ENCODE data around the gene TANC1. TPM values are rescaled to one million over a fixed set of nuclear protein-coding genes. Genes with fewer than 3 reads are reported as not detected.

Gene TANC1
- total RNA-seq, 2 donors from 2014 or later, result 2.9 to 9.5 TPM

GRCh38 chr2:159232456-159233170 is 264.2 kb downstream of the TANC1 start:
- H3K4me3 ChIP-seq (ENCODE audit: low read length), result no peak overlapping the region
- WGBS, 2 experiments (ENCODE audit: insufficient coverage in 1 of 2, insufficient read length in 1 of 2), result 86 to 93% methylated on average over 2 to 3 of the region's 3 CpGs
- no peaks in the 10 kb centered on the region for H3K9me3 ChIP-seq (ENCODE audit: control insufficient read depth, low read length)
- Mint-ChIP-seq H3K9me3 (no peaks in the 10 kb centered on the region), H3K27ac (no peak overlapping the region), H3K4me1 (no peaks in the 10 kb centered on the region), H3K4me3 (no peak overlapping the region), H3K36me3 (ENCODE audit: low read depth) (peaks cover 33% of the 10 kb centered on the region), H3K27me3 (ENCODE audit: insufficient read depth) (no peaks in the 10 kb centered on the region)
- DNase-seq, result no peak
- no peak overlapping the region for H3K9ac ChIP-seq (ENCODE audit: extremely low read depth, low read length, poor library complexity, severe bottlenecking)
- H3K36me3 ChIP-seq (ENCODE audit: control insufficient read depth, insufficient read depth, low read length), result peaks cover 88% of the 10 kb centered on the region
- no peak for TF ChIP-seq CTCF (conservative IDR thresholded peaks at IDR 0.05)
- H3K27me3 ChIP-seq (ENCODE audit: control insufficient read depth, insufficient read depth, low read length, poor library complexity, severe bottlenecking), result no peaks in the 10 kb centered on the region
- H3K27ac ChIP-seq (ENCODE audit: low read depth, low read length), result no peak overlapping the region
- H3K4me1 ChIP-seq (ENCODE audit: control insufficient read depth, insufficient read depth, low read length), result no peaks in the 10 kb centered on the region

GRCh38 chr2:159234868-159235267 is 266.4 kb downstream of the TANC1 start:
- TF ChIP-seq CTCF (conservative IDR thresholded peaks at IDR 0.05), result no peak
- Histone ChIP-seq H3K4me3 (ENCODE audit: low read length) (no peak overlapping the region), H3K9me3 (ENCODE audit: control insufficient read depth, low read length) (no peaks in the 10 kb centered on the region), H3K4me1 (ENCODE audit: control insufficient read depth, insufficient read depth, low read length) (no peaks in the 10 kb centered on the region), H3K36me3 (ENCODE audit: control insufficient read depth, insufficient read depth, low read length) (peaks cover 90% of the 10 kb centered on the region), H3K27ac (ENCODE audit: low read depth, low read length) (no peak overlapping the region), H3K27me3 (ENCODE audit: control insufficient read depth, insufficient read depth, low read length, poor library complexity, severe bottlenecking) (no peaks in the 10 kb centered on the region), H3K9ac (ENCODE audit: extremely low read depth, low read length, poor library complexity, severe bottlenecking) (no peak overlapping the region)
- Mint-ChIP-seq H3K27me3 (ENCODE audit: insufficient read depth) (no peaks in the 10 kb centered on the region), H3K36me3 (ENCODE audit: low read depth) (peaks cover 27% of the 10 kb centered on the region), H3K4me1 (no peaks in the 10 kb centered on the region), H3K27ac (no peak overlapping the region), H3K9me3 (no peaks in the 10 kb centered on the region), H3K4me3 (no peak overlapping the region)
- DNase-seq, result no peak
- WGBS, 2 experiments (ENCODE audit: insufficient coverage in 1 of 2, insufficient read length in 1 of 2), result 97 to 100% methylated on average over 5 to 6 of the region's 6 CpGs

- DNase-seq, result no peak
- Histone ChIP-seq H3K4me3 (ENCODE audit: low read length) (no peak overlapping the region), H3K27ac (ENCODE audit: low read depth, low read length) (no peak overlapping the region), H3K4me1 (ENCODE audit: control insufficient read depth, insufficient read depth, low read length) (no peaks in the 10 kb centered on the region), H3K27me3 (ENCODE audit: control insufficient read depth, insufficient read depth, low read length, poor library complexity, severe bottlenecking) (no peaks in the 10 kb centered on the region), H3K36me3 (ENCODE audit: control insufficient read depth, insufficient read depth, low read length) (peaks cover 53% of the 10 kb centered on the region), H3K9me3 (ENCODE audit: control insufficient read depth, low read length) (no peaks in the 10 kb centered on the region), H3K9ac (ENCODE audit: extremely low read depth, low read length, poor library complexity, severe bottlenecking) (no peak overlapping the region)
- TF ChIP-seq CTCF (conservative IDR thresholded peaks at IDR 0.05), result no peak
- H3K9me3 Mint-ChIP-seq, result no peaks in the 10 kb centered on the region
- H3K27me3 Mint-ChIP-seq (ENCODE audit: insufficient read depth), result no peaks in the 10 kb centered on the region
- H3K36me3 Mint-ChIP-seq (ENCODE audit: low read depth), result peaks cover 36% of the 10 kb centered on the region
- no peaks in the 10 kb centered on the region for H3K4me1 Mint-ChIP-seq
- H3K27ac Mint-ChIP-seq, result no peak overlapping the region
- no peak overlapping the region for H3K4me3 Mint-ChIP-seq
Measured at GRCh38 chr2:159243529-159243928, 275.1 kb downstream of the TANC1 start.
